ACHN (cell line): ENCODE data around the gene AR.
"Not testable (repeated sequence)": the region's sequence is repeated elsewhere in the genome, so short reads cannot be mapped to it uniquely, and the experiment has no call there.

Source experiments
- DNase-seq: peaks from one replicate; pipeline ENCODE4 v3.0.0-alpha.2; 2015
- in situ Hi-C: cut with HindIII; loops from 2 replicates; pipeline ENCODE4 v1.10.0; 2017; ENCODE audit warnings: low sequenced_read_pairs, low pct_ligation_motif_present, low pct_unique_long_range_greater_than_20kb

The AR gene

DNA sequence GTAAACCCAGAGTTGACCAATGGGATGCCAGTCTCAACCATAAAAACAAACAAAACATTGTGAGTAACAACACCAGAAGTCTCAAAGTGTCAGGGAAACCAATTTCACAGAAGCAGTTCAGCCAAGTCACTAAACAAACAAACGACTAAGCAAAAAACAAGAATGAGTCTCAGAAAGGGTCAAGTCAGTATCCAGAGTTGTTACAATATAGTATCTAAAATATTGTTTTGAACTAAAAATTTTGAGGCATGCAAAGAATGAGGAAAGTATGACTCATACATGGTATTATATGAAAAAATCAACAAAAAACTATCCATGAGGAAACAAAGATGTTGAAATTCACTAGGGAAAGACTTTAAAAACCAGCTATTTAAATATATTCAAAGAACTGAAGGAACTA, 70.6 kb downstream of the AR start:
- in situ Hi-C loops = no loop called here
- DNase-seq = no peak

DNA sequence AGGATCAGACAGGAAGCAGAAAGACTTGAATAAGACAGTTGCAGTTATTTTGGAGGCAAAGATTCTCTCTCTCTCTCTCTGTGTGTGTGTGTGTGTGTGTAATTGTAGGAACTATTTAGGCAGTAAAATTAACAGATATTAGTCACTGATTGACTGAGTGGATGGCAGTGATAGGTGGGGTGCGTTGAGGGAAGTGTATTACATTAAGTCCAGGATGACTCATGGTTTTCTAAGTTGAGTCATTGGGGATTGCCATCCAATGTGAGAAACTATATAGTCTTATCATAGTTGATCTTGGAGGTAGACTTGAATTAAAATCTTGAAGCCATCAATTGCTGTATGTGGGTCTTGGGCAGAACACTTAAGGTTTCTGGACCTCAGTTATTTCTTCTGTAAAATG, 75.4 kb downstream of the AR start:
- in situ Hi-C loops = no loop called here
- DNase-seq = peak; percentile 10

DNA sequence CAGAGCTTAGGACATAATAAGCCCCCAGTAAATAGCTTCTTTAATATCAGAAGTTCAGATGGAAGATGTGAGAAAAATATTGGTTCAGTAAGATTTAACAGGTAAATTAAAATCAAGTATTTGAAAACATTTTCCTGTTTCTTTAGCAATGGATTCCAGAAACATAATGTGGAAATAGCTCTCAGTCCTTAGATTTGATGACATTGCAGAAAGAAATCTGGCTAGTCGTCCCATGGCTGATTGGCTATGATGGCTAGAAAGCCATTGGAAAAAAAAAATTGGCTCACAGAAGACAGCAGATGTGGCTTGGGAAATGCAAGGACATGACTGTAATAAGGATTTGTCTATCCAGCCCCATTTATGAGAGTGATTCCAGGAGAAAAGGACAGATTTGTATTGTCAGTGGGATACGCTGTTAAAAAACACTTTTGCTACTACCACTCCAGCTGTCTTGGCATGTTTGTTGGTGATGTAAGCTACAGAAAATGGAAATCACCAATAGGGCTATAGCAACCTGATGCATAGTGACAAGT, 78.3 kb downstream of the AR start:
- no peak for DNase-seq
- in situ Hi-C loops = no loop called here

DNA sequence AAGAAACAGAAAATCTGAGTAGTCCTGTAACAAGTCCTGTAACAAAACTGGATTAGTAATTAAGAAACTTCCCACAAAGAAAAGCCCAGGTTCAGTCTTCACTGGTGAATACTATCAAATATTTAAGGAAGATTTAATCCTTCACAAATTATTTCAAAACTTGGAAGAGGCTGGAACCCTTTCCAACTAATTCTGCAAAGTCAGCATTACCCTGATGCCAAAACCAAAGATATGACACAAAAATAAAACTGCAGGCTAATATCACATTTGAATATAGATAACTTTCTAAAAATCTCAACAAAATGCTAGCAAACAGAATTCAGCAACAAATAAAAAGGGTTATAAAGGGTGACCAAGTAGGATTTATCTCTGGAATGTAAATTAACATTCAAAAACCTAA, 80.5 kb downstream of the AR start:
- no peak for DNase-seq
- in situ Hi-C loops = no loop called here

DNA sequence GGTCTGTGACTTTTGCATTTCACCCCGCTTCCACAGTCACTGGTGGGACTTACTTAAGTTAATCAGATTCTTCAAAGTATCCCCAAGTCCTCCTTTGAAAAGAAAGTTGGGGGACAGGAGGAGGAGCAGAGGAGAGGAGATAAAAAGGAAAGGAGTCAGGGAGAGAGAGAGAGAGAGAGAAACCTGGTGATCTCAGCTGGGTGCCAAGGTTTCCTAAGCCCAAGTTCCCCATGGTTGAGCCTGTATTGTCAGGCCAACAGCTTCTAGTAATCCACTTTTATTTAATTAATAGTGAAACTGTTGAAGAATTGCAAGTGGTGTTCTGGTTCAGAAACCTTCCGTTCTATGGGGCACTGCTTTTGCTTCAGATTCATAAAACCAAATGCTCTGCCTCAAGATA, 91.6 kb downstream of the AR start:
- in situ Hi-C loops = no loop called here
- DNase-seq = no peak

DNA sequence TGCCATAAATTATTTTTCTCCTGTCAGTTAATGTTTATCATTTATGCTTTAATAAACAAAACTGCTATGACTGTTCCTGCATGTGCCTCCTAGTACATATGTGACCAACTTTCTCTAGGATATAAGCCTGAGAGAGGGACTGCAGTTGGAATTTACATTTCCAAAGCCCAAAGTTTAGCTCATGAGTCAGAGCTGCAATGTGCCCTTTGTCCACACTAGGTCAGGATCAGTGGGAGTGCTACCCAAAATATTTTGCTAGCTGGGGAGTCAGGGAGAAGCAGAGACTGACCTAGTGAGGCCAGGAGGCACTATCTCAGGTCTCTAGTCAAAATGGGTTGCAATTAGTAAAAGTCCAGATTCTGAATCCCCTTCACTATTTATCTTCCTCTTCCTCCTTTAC, 92.7 kb downstream of the AR start:
- no peak for DNase-seq
- in situ Hi-C loops = no loop called here

DNA sequence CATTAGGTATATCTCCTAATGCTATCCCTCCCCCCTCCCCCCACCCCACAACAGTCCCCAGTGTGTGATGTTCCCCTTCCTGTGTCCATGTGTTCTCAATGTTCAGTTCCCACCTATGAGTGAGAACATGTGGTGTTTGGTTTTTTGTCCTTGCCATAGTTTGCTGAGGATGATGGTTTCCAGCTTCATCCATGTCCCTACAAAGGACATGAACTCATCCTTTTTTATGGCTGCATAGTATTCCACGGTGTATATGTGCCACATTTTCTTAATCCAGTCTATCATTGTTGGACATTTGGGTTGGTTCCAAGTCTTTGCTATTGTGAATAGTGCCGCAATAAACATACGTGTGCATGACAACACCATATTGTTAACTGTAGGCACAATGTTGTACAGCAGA, 93.5 kb downstream of the AR start:
- in situ Hi-C loops, DNase-seq: not testable (repeated sequence)

DNA sequence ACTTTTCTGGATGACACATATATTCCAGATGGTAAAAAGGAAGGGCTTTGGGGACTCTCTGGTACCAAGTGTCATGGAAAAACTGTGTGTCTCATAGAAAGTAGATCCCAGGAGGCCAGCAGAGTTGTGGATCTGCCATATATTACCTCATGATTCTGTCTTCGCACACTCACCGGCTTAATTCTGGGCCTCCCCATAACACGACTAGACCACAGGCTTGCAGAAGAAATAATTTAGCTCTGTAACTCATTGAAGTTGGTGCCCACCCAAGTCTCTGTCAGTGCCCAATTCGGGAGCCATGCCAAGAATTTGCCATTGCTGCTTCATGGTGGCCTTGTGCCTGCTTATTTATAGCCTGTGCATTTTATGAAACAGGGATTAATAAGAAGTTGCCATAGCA, 104.5 kb downstream of the AR start:
- in situ Hi-C loops = no loop called here
- no peak for DNase-seq

DNA sequence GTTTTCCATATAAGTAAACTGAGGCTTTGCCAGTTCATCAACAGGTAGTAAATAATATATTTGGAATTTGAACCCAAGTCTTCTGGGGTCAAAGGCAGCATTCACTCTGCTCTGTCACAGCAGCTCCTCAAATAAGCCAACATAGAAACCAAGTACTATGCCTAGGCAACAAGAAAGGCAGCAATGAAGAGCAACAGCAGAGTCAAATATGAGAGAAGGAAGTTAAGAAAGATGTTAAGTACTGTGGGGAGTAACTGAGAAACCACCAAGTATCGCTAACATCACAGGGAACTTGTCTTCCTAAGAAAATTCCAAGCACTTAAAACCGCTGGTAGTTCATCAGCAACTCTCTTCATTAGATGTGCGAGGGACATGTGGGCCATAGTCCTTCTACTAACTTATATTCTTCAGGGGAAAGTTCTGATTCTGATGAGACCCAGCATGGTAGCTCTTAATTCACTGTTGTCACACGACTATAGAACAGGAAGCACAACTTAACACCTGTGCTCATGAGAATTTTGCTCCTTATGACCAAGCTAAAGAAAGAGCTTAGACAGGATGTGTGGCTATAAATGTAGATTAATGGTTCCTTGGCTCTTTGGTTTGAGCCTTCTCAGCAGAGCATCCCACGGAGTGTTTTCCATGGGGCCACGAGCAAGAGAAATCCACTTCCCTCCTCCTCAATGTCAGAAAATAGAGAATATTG, 107.8 kb downstream of the AR start:
- no peak for DNase-seq
- in situ Hi-C loops = no loop called here

DNA sequence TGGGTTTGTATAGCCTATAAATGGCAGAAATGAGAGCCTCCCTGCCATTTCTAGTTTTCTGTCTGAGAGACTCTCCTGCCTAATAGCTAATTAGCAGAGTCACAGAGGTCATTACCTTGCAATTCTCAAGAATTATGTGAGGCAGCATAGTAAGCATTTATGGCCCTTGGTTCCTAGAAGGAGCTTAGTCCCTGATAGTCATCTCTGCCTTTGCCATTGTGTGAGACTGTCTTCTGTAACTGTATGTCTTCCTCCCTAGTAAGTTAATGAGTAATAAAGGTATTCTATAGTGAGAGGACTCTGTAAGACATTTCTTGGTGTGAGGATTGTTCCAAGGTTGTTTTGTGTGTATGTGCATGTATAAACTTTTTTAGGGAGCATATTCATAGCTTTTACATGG, 108.7 kb downstream of the AR start:
- DNase-seq = no peak

DNA sequence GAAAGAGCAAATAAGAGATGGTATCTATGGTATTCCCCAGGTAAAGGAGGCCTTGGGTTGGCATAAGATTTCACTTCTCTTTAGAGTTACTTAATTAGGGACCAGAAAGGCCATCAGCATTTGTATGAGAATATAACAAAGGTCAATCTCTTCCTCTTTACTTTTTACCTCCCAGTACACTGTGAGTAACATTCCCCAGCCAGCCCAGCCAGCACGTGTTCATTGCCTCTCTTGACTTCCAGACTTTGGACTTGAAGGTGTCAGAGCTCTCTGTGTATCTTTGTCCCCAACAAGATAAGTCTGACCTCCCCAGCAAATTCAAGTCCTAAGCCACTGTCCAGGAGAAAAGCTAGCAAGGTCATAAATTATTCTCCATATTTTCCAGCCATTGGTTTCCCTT, 110.5 kb downstream of the AR start:
- in situ Hi-C loops = no loop called here
- DNase-seq = no peak

More for the DNA sequence above, 108.7 kb downstream of the AR start:
- in situ Hi-C loops = no loop called here

DNA sequence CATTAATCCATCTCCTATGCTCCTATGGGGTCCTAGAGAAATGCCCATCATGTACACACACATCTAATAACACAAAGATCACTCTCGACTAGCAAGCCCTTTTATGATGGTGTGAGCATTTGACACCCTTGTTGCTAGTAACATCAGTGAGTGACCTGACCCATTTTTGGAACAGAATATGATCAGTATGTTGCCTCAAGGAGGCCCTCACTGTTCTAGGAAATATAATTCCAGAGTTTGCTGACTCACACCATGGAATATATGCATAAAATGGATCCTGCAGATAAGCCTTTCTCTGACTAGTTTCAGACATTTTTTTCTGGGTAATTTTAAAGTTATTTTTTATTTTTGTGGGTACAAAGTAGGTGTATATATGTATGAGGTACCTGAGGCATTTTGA, 121.8 kb downstream of the AR start:
- no peak for DNase-seq
- in situ Hi-C loops = no loop called here

DNA sequence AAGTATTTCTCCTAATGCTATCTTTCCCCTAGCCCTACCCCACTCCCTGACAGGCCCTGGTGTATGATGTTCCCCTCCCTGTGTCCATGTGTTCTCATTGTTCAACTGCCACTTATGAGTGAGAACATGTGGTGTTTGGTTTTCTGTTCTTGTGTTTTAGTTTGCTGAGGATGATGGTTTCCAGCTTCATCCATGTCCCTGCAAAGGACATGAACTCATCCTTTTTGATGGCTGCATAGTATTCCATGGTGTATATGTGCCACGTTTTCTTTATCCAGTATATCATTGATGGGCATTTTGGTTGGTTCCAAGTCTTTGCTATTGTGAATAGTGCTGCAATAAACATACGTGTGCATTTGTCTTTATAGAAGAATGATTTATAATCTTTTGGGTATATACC, 126.9 kb downstream of the AR start:
- in situ Hi-C loops, DNase-seq: not testable (repeated sequence)

DNA sequence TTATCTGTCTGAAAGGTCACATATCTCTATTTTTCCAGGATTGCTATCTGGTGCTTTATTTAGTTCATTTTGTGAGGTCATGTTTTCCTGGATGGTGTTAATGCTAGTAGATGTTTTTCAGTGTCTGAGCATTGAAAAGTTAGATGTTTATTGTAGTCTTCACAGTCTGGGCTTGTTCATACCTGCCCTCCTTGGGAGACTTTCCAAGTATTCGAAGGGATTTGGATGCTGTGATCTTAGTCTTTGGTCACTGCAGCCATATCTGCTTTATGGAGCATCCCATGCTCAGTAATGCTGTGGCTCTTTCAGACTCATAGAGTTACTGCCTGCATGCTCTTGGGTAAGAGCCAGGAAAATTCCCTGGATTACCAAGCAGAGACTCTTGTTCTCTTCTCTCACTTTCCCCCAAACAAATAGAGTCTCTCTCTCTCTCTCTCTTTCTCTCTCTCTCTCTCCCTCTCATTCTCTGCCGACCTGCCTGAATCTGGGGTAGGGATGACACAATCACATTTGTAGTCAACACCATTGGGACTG, 130.0 kb downstream of the AR start:
- DNase-seq = no peak
- in situ Hi-C loops = no loop called here

DNA sequence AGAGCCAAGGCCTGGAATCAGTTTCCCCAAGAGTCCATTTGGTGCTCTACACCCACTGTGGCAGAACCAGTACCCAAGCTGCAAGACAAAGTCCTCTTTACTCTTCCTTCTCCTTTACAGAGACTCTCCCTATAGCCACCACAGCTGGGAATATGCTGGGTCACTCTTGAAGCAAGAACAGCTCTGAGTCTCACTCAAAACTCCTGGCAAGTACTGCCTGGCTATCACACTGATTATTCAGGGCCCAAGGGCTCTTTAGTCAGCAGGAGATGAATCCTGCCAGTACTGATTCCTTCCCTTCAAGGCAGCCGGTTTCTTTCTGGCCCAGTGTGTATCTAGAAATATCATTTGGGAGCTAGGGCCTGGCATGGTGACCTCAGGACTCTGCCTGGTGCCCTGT, 130.9 kb downstream of the AR start:
- in situ Hi-C loops = no loop called here

DNA sequence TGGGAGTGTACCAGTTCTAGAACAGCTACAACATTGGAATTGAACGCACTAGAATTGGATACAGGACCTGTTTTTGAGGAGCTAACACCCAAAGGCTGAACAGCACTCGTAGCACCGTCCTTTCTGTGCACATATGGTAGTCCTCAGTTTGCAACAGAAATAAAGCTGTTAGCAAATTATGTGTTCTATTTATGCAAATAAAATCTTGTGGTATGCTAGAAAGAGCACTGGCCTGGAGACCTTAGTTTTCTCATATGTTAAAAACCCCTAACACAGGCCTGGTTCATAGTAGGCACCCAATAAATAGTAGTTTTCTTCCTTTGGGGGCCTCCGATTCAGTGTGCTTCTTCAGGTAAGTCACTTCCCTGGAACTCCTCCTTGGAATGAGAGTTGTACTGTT, 140.3 kb downstream of the AR start:
- no peak for DNase-seq
- in situ Hi-C loops = no loop called here

More for the DNA sequence above, 130.9 kb downstream of the AR start:
- DNase-seq = no peak

DNA sequence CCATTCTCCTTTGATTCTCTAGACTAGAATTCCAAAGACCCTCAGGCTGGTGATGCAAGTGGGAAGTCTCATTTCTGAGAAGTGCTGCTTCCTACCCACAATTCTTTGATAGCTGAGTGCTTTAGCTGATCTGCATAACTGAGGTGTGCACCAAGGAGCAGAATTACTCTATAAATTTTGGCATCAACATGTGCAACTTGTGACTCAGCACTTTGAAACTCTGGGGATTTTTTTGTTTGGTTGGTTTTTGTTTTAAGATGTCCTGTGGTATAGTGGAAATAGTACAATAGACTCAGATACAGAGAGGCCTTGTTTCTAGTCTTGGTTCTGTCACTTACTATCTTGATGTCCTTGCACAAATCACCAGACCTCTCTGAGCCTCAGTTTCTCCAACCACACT, 148.4 kb downstream of the AR start:
- no peak for DNase-seq
- in situ Hi-C loops = no loop called here

DNA sequence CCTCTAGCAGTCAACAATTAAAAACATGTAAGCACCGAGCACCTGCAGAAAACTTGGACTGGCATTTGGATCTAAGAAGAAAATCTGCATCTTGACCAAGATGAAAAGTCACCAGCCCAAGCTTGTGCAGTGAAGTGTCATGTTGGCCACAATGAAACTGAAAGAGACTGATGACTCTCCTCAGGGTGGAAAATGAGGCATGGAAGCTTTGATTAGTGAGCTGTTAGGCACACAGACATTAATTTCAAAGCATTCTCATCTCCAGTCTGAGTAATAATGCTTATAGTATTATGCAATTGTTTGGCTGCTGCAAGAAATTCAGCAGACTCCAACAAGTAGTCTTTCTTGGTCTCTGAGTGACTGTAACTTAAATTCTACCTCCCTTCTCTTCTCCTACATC, 150.1 kb downstream of the AR start:
- in situ Hi-C loops = no loop called here
- no peak for DNase-seq

DNA sequence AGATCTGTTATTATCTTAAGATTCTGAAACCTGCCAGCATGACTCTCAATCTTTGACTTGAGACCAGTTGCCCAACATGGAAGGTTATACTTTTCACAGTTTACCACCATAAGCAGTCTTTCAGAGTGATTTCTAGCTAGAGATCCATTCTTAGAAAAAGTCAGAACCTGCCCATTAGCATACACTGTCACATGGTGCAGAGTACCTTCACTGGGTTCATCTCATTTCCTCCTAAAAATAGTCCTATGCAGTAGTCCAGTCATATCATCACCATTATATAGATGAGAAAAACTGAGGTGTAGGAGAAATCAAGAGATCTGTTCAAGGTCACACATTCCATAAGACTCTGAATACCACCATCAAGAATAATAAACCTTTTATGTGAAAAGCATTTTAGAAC, 153.6 kb downstream of the AR start:
- no peak for DNase-seq
- in situ Hi-C loops = no loop called here

DNA sequence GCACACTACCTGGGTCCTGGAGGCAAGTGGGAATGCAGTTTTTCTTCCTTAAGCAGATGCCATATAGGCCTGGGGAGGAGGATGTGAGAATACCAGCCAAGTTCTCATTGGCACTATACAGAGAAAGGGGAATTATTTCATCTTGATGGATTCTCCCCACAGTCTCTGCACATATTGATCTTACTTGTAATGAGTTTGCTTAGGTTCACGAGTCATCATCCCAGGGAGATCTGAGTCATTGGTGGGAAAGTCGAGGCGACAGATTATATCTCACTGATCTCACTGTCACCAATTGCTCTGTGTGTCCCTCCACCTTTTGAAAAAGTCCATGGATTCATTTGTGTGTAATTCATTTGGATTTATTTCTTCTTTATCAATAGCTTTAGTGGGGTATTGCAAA, 156.8 kb downstream of the AR start:
- in situ Hi-C loops = no loop called here
- DNase-seq = no peak
